Cardiac septum (tissue), 1 donor: Measurements from ENCODE around the gene NKX6-1. TPM values are rescaled to one million over a fixed set of nuclear protein-coding genes. Genes with fewer than 3 reads are reported as not detected.

Experiments used
- DNase-seq: peaks from one replicate; pipeline ENCODE4 v3.0.0-alpha.2; 2020; ENCODE audit warnings: low spot score
- intact Hi-C: fragments of 100-400 bp; cut with DNase I; formaldehyde crosslinking; loops from one replicate; pipeline ENCODE4 v1.14.0; 2022
- long read RNA-seq: library from polyadenylated mRNA; unstranded; transcript quantifications from one replicate; pipeline ENCODE4 v2.0.0, GENCODE V29; 2021
- total RNA-seq: library from RNA; stranded (reverse); fragmentation: NEBNext Ultra II Directional; extraction: Animal tissue kit (Norgen Biotek cat#: 25700); gene quantifications from one replicate; pipeline ENCODE4 v1.2.1, GENCODE V29; 2021
- donor health status: DM: no; HTN: no; CAD: no.

NKX6-1 gene
- total RNA-seq, result 0.22 TPM
- long read RNA-seq, result 0 reads

GRCh38 chr4:84498935-84499623 is at the start of gene NKX6-1:
Gene NKX6-1, minus strand, starts transcription at chr4:84499292. Its CDS starts 1,064 bp downstream, at chr4:84498228.
- intact Hi-C loops, result no loop called here
- DNase-seq, result no peak

DNA sequence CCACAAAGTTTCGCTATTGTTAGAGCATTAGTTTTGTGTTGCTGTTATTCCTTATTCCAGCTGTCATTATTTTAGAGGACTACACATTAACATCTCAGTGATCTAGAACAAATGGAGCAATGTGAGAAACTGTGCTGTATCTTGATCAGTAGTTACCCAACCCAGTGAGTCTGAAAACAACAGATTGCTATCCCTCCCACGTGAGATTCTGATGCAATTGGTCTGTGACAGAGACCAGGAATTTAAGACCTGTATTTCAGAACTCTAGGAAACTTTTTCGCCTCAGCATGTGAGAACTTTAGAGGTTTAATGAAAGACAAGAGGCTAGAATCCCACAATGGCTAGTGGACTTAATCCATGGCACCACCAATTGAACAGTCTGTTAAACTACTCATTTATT is 48.1 kb upstream of the NKX6-1 start:
- intact Hi-C loops, result no loop called here
- no peak for DNase-seq

GRCh38 chr4:84545093-84545492 is 46.0 kb upstream of the NKX6-1 start:
- no peak for DNase-seq
- intact Hi-C loops, result no loop called here

DNA sequence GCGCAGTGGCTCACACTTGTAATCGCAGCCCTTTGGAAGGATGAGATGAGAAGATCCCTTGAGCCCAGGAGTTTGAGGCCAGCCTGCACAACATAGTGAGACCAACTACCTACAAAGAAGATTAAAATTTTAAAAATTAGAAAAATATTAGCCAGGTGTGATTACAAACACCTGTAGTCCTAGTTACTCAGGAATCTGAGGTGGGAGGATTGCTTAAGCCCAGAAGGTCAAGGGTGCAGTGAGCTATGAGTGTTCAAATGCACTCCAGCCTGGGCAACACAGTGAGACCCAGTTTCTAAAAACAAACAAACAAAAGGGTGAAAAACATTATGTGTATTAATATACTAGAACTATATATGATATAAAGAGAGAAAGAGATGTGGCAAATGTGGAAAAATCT is 36.8 kb upstream of the NKX6-1 start:
- intact Hi-C loops, result no loop called here
- no peak for DNase-seq

DNA sequence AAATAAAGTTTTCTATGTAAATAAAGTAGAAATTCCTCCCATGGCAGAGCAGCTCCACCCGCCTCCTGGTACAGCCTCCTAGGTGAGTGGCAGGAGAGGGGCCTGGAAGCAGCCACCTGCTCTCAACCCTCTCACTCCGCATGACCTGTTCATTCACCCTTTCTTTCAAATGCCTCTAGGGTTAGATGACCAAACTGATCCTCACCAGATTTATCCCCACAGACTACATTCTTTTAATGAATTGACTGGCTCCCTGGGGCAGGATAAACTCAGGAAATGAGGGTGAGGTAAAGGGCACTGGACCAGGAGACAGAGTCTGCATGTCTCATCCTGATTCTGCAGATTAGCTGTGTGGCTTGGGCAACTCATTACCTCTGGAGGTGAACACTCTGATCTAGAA is 32.6 kb upstream of the NKX6-1 start:
- no peak for DNase-seq
- intact Hi-C loops, result no loop called here

- intact Hi-C loops, result no loop called here
- no peak for DNase-seq
Measured at GRCh38 chr4:84530871-84531270, 31.8 kb upstream of the NKX6-1 start.

- no peak for DNase-seq
- intact Hi-C loops, result no loop called here
Measured at GRCh38 chr4:84530454-84530853, 31.4 kb upstream of the NKX6-1 start.

DNA sequence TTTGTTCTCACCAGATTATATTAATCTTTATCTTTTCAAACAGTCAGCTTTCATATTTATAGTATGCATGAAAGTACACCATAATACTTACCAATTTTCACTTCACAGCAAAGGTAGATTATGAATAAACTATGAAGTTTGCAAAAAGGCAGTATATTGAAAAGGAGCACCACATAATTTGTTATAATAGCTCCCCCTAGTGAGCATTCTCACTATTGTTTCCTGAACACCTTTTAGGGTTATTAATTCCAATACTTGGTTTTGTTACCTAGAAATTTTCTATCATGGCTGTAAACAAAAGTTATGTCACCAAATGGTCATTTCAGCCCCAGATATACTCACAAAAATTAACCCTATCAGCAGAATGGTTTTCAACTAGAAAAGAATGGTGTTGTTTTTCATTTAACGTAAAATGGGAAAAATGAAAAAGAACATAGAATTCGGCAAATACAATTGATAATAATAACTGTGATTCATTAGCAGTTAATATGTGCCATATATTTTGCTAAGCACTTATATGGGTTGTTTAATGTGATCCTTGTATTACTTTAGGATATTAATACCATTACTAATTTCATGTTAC is 30.2 kb upstream of the NKX6-1 start:
- intact Hi-C loops, result no loop called here

GRCh38 chr4:84527391-84527790 is 28.3 kb upstream of the NKX6-1 start:
- no peak for DNase-seq
- intact Hi-C loops, result no loop called here

More for the DNA sequence above, 30.2 kb upstream of the NKX6-1 start:
- no peak for DNase-seq

DNA sequence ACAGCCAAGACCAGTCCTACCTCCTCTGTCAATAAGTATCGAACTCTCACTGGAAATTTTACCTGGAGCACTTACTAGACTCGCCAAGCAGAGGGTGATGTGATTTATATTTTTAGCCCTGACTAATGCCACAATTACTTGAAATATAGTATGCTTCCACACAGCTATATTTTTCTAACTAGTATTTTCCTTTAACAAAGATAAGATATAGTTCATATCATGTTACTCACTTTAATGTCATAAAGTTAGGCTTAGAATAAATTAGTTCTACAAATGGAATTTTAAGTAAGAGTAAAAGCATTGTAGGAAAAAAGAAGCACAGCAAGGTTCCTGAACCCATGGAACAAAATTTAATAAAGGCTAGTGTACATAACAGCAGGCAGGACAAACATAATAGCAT is 16.0 kb upstream of the NKX6-1 start:
- intact Hi-C loops, result no loop called here
- no peak for DNase-seq

GRCh38 chr4:84512277-84512676 is 13.2 kb upstream of the NKX6-1 start:
- intact Hi-C loops, result no loop called here
- DNase-seq, result no peak

DNA sequence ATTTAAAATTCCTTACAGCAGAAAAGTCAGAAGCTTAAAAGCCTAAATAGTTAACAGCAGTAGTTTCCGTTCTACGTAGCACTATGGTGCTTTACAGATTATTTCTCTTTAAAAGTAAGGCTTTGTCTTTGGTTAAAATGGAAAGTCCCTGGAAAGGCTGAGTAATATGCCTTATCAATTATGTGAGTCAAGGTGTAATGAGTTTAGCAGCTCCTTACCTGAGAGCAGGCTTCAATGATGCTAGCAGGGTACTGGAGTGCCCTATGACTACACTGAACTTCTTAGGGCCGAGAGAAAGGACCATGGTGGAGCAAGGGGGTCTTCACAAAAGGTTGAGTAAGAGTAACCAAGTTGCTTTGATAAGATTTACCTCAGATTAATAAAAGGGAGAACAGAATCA is 12.6 kb upstream of the NKX6-1 start:
- no peak for DNase-seq
- intact Hi-C loops, result no loop called here

GRCh38 chr4:84507941-84508340 is 8.8 kb upstream of the NKX6-1 start:
- intact Hi-C loops, result no loop called here

GRCh38 chr4:84504821-84505220 is 5.7 kb upstream of the NKX6-1 start:
- intact Hi-C loops, result loop anchor here (5.0 kb wide), 2 partner anchors 733 to 858 kb away; no protein-coding TSS in a partner anchor
- DNase-seq, result no peak

More at GRCh38 chr4:84507941-84508340, 8.8 kb upstream of the NKX6-1 start:
- DNase-seq, result no peak

GRCh38 chr4:84503495-84504437 is 4.7 kb upstream of the NKX6-1 start:
- DNase-seq, result no peak
- intact Hi-C loops, result loop anchor here (5.0 kb wide), 2 partner anchors 731 to 856 kb away; no protein-coding TSS in a partner anchor

- no peak for DNase-seq
- intact Hi-C loops, result loop anchor here (5.0 kb wide), 2 partner anchors 731 to 856 kb away; no protein-coding TSS in a partner anchor
Measured at GRCh38 chr4:84502955-84503373, 3.9 kb upstream of the NKX6-1 start.

GRCh38 chr4:84502333-84502954 is 3.4 kb upstream of the NKX6-1 start:
- intact Hi-C loops, result loop anchor here (5.0 kb wide), 2 partner anchors 730 to 855 kb away; no protein-coding TSS in a partner anchor

GRCh38 chr4:84501721-84502267 is 2.7 kb upstream of the NKX6-1 start:
- intact Hi-C loops, result loop anchor here (5.0 kb wide), 2 partner anchors 729 to 854 kb away; no protein-coding TSS in a partner anchor

More at GRCh38 chr4:84502333-84502954, 3.4 kb upstream of the NKX6-1 start:
- DNase-seq, result no peak

DNA sequence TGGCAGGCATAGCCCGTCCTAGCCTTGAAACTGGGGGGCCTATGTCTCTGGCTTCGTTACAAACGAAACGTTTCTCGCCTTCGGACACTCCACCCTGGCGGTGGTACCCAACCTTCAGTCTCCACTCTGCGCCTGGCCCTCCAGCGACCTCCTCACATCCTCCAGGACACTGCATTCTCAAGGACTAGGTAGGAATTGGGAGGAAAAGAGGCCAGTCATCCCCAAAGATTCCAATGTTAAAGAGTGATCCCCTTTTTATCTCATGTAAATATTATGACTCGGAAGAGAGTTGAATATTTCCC is 2.1 kb upstream of the NKX6-1 start:
- intact Hi-C loops, result loop anchor here (5.0 kb wide), 2 partner anchors 729 to 854 kb away; no protein-coding TSS in a partner anchor
- no peak for DNase-seq

More at GRCh38 chr4:84501721-84502267, 2.7 kb upstream of the NKX6-1 start:
- DNase-seq, result no peak
